Measurements from ENCODE around the gene UPF1.
A peak's percentile ranks its signal among the peaks of the same experiment; 100 is the strongest.
"Not testable (repeated sequence)": the region's sequence is repeated elsewhere in the genome, so short reads cannot be mapped to it uniquely, and the experiment has no call there.

The UPF1 gene

DNA sequence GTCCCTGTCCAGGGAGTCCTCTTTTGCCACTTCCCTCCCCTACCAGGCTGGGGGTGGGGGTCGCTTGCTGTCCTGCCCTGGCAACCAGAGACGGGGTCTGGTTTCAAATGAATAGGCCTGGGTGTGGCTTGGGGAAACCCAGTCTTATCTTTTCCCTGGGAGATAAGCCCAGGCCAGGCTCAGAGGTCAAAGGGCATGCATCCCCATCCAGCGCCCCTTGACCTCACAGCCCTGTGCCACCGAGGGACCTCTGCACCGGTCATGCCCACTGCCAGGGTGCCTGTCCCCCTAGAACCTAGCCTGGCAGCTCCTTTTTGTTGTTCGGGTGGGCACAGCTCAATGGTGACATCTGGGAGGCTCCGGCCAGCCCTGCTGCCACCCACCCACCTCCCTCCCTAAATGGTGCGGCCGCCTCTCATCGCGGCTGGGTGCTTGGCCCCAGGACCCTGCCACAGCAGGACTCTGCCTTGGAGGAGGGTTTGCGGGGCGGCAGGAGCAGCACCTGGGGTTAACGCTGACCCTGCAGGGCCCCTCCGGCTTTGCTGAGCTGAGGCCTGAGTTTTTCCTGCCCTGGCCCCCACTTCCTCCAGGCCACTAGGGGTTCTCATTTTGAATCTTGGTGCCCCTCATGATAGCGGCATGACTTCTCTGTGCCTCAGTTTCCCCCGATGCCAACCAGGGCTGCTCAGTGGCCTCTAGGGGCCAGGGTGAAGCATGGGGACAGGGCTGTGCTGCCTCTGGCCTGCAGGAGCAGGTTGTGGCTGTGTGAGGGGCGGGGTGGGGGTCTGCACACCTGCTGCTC is 67.0 kb downstream of the UPF1 start:
- DNase-seq (ENCODE audit: insufficient read length) (no peak), FAIRE-seq (no peak)

DNA sequence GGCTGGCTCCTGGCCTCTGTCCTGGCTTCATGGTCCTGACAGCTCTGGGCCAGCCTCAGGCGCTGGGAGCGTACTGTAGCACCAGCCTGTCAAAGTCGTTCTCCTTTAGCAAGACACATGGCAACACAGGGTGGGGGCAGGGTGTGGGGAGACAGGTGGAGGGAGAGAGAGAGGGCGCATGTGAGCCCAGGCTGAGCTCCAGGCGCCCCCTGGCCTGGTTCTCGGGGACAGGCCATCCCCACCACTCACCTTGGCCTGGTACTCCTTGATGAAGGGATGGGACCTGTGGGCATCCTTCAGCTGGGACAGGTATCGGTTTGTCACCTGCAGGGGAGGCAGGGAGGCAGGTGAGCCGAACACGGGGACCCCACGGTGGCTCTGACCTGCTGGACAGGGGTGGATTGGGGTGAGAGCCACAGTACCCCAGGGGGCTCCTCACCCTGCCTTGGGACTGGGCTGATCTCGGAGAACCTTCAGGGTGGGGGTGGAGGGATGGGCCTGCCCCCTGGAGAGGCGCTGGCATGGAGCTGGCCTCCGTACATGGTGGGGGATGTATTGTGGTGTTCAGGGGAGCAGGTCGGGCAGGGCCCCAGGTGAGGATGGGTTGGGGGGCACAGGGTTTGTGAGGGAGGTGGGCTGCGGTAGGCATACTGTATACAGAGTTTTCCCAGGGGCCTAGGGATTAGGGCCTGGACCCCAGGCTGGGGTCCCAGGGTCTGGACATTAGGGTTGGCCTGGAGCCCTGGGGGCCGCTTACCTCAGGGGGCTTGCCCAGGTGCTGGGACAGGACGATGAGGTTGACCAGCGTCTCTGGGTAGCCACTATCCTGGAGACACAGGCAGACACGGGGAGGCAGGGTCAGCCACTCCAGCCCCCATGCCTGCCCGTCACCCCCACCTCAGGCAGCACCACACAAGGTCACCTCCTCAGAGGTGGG is 68.1 kb downstream of the UPF1 start:
- FAIRE-seq (no peak), DNase-seq (ENCODE audit: insufficient read length) (no peak)
- TF ChIP-seq POLR2A (IDR thresholded peaks at IDR 0.05; ENCODE audit: low read depth, low read length), result no peak
- no peak for TF ChIP-seq TAF1 (IDR thresholded peaks at IDR 0.05; ENCODE audit: borderline replicate concordance, low read depth, low read length)
- no peak for TF ChIP-seq POLR2AphosphoS5 (IDR thresholded peaks at IDR 0.05; ENCODE audit: low read depth, low read length)

More for the DNA sequence above, 67.0 kb downstream of the UPF1 start:
- no peak for TF ChIP-seq TAF1 (IDR thresholded peaks at IDR 0.05; ENCODE audit: borderline replicate concordance, low read depth, low read length)
- peak; percentile 61; the same call in 1 of the 2 replicates for TF ChIP-seq POLR2AphosphoS5 (IDR thresholded peaks at IDR 0.05; ENCODE audit: low read depth, low read length)
- peak; percentile 27; the same call in 1 of the 2 replicates for TF ChIP-seq POLR2A (IDR thresholded peaks at IDR 0.05; ENCODE audit: low read depth, low read length)

DNA sequence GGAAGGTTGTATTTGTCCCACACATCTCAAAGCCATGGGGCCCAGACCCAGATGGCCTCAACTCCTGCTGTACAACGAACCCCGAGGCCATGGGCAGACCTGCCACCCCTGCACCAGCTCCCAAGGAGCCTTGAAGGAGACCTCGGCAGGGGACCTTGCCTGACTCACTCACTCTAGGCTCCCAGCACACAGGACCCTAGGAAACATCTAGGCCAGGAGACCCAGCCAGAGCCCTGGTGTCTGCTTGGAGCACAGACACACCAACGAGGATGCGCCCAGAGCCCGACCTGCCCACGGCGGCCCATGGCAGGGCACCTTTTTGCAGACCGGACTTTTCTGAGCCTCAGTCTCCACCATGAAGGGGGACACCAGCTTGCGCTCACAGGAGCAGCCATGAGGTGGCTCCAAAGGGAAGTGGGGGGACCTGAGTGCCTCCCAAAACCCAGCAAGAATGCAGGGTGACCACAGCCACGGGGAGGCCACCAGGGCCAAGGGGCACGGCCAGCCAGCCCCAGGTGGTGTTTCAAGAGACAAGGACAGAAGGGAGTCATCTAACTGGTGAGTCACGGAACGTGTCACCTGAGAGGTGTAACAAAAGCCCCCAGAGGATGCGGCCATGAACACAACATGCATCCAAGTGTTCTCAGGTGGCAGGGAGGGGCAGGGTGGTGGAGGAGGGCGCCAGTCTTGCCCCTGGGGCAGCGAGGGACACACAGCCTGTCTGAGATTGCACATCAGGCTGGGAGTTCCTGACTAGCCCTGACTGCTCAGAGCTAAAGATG is 69.1 kb downstream of the UPF1 start:
- TF ChIP-seq POLR2A (IDR thresholded peaks at IDR 0.05; ENCODE audit: low read depth, low read length), result no peak
- no peak for TF ChIP-seq TAF1 (IDR thresholded peaks at IDR 0.05; ENCODE audit: borderline replicate concordance, low read depth, low read length)
- no peak for TF ChIP-seq POLR2AphosphoS5 (IDR thresholded peaks at IDR 0.05; ENCODE audit: low read depth, low read length)
- FAIRE-seq (no peak), DNase-seq (ENCODE audit: insufficient read length) (no peak)

DNA sequence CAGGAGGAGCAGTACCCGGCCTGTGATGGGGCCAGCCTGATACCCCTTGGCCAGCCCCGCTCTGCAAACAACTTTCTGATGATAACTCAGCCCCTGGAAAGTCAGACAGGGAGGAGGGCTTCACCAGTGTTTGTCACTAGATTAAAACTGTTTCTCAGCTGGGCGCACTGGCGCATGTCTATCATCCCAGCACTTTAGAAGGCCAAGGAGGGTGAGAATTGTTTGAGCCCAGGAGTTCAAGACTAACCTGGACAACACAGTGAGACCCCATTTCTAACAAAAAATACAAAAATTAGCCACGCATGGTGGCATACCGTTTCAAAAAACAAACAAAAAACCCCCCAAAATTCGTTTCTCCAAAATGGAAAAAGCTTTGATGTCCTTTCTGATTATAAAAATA is 69.7 kb downstream of the UPF1 start:
- DNase-seq (ENCODE audit: insufficient read length), result no peak
- no peak for TF ChIP-seq POLR2A (IDR thresholded peaks at IDR 0.05; ENCODE audit: low read depth, low read length)
- no peak for TF ChIP-seq TAF1 (IDR thresholded peaks at IDR 0.05; ENCODE audit: borderline replicate concordance, low read depth, low read length)
- TF ChIP-seq POLR2AphosphoS5 (IDR thresholded peaks at IDR 0.05; ENCODE audit: low read depth, low read length), result no peak
- no peak for FAIRE-seq

DNA sequence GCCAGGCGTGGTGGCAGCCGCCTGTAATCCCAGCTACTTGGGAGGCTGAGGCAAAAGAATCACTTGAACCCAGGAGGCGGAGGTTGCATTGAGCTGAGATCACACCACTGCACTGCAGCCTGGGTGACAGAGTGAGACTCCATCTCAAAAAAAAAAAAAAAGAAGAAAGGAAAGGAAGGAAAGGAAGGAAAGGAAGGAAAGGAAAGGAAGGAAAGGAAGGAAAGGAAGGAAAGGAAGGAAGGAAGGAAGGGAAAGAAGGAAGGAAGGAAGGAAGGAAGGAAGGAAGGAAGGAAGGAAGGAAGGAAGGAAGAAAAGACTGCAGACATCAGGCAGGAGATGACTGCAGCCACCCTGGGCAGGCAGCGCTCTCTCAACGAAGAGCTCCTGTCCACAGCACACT is 70.8 kb downstream of the UPF1 start:
- FAIRE-seq; DNase-seq (ENCODE audit: insufficient read length): not testable (repeated sequence)

DNA sequence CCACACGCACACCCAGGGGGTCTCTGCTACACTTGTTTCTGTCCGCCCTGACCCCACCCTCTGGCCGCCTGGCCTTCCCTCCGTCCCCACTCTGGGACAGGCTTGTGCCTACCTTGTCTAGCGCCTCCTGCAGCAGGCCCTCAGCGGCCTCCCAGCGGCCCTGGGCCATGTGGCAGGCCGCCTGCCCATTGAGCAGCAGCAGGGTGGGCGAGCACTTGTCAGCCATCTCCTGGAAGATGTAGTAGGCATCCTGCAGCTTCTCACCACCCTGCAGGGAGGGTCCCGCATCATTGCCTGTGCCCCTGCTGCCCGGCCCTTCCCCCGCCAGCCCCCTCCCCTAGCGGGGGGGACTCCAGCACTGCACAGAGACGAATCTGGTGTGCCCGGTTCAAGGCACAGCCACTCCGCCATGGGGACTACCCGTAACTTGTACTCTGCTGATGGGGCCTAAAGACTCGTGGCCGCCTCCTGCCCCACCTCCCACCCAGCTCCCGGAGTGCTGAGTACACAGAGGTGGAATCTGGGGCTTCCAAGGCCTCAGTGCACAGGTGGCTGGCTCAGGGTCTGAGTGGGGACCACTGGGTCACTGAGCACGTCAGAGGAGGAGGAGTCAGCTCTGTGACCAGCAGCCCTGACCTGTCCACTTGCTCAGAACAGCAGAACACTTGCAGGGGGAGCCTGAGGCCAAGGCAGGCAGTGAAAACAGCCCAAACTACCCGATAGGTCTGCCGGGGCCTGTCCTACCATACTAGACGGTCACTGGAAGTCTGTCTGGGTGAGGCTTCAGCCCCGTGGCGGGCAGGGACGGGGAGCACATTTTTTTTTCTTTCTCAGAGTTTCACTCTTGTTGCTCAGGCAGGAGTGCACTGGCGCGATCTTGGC is 71.6 kb downstream of the UPF1 start:
- FAIRE-seq, result no peak
- DNase-seq (ENCODE audit: insufficient read length), result no peak

DNA sequence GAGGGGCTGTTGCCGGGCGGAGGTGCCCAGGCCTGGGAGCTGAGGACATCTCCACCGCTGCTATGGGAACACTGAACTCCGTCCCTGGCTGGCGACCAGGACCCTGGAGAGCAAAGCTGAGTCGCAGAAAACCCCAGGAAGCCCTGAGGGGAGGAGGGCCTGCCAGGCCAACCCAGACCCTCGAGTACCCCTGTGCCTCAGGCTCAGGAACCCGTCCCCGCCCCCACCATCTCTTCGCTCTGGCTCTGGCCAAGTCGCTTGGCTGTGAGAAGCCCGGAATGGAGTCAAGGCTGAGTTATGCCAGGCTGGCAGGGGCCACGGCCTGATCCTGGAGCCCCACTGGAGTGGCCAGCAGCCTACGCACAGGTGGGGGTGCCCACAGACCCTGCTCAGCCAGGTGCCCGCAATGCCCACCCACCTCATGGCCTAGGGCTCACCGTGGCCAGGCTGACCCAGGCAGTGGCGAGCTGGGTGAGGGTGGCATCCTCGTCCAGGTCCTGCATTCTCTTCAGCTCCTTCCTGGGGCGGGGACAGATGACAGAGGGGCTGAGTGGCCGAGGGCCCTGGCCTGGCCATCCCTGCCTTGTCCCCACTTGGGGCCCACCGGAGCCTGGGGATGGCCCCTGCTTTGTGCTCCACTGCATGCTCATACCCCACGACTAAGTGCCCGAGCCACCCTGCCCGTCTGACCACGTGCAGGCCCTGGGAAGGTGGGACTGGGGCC is 72.7 kb downstream of the UPF1 start:
- no peak for DNase-seq (ENCODE audit: insufficient read length)
- no peak for FAIRE-seq
- TF ChIP-seq POLR2A (IDR thresholded peaks at IDR 0.05; ENCODE audit: low read depth, low read length) (no peak), POLR2AphosphoS5 (IDR thresholded peaks at IDR 0.05; ENCODE audit: low read depth, low read length) (no peak; the same call in 1 of the 2 replicates), TAF1 (IDR thresholded peaks at IDR 0.05; ENCODE audit: borderline replicate concordance, low read depth, low read length) (no peak)

More for the DNA sequence above, 71.6 kb downstream of the UPF1 start:
- TF ChIP-seq POLR2AphosphoS5 (IDR thresholded peaks at IDR 0.05; ENCODE audit: low read depth, low read length), result no peak

DNA sequence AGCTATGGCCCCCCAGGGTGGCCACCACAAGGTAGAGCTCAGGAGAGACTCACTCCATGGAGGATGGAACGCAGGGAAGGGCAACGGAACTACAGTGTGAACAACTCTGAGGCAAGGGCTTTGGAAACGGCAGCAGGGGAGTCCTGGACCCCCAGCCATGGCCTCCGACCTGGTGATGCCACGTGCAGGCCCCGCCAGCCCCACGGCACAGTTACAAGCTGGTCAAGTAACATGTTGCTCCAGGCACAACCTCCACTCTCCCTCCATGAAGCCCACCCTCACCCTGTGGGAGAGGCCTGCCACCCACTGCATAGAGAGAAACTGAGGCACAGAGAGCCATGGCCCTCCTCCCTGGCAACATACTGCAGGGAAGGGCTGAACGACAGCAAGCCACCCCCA is 73.3 kb downstream of the UPF1 start:
- FAIRE-seq (no peak), DNase-seq (ENCODE audit: insufficient read length) (no peak)
- TF ChIP-seq TAF1 (IDR thresholded peaks at IDR 0.05; ENCODE audit: borderline replicate concordance, low read depth, low read length) (no peak), POLR2AphosphoS5 (IDR thresholded peaks at IDR 0.05; ENCODE audit: low read depth, low read length) (no peak), POLR2A (IDR thresholded peaks at IDR 0.05; ENCODE audit: low read depth, low read length) (no peak)

DNA sequence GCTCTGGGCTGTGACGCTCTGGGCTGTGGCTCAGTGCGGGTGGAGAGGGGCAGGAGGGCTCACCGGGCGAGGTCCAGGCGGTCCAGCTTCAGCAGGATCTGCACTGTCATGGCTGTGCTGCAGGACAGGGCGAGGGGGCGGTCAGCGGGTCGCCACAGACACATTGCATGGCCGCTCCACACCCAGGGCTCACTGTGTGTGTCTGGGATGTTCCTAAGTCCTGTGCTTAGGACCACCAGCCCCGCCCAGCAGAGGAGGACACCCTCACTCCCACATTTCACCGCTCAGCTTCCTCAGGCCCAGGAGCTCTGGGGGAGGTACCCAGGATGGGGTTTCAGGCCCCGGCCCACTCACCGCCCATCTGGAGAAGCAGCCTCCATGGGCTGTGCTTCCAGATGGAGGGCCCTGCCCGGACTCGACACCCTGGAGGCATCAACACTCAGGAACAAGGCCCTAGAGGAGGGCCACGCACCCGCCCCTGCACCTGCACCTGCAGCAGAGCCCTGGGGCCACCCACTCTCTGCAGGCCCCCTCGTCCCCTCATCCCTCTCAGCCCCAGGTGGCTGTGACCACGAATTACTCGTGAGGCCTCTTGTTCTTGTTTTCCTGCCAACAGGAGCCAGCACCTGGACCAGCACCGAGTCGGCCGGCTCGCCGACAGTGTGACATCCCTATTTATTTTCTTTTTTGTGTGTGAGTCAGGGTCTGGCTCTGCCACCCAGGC is 73.9 kb downstream of the UPF1 start:
- TF ChIP-seq POLR2A (IDR thresholded peaks at IDR 0.05; ENCODE audit: low read depth, low read length) (no peak), POLR2AphosphoS5 (IDR thresholded peaks at IDR 0.05; ENCODE audit: low read depth, low read length) (peak; percentile 66; the same call in 1 of the 2 replicates), TAF1 (IDR thresholded peaks at IDR 0.05; ENCODE audit: borderline replicate concordance, low read depth, low read length) (no peak)
- no peak for DNase-seq (ENCODE audit: insufficient read length)
- FAIRE-seq, result no peak
